OCI-M2 (cell line): Measurements from ENCODE around the gene THUMPD2.
"Not testable (repeated sequence)": the region's sequence is repeated elsewhere in the genome, so short reads cannot be mapped to it uniquely, and the experiment has no call there.

ENCODE experiments used
- DNase-seq: peaks from one replicate; lab custom pipeline; 2025; ENCODE audit not compliant: unreplicated experiment; lab: John Stamatoyannopoulos, UW

Gene THUMPD2

GRCh38 chr2:39778775-39779340 lies at the start of gene THUMPD2:
TSS of gene THUMPD2 (minus strand) at chr2:39779258. CDS start at chr2:39779239, 19 bp downstream.
- no peak for DNase-seq

DNA sequence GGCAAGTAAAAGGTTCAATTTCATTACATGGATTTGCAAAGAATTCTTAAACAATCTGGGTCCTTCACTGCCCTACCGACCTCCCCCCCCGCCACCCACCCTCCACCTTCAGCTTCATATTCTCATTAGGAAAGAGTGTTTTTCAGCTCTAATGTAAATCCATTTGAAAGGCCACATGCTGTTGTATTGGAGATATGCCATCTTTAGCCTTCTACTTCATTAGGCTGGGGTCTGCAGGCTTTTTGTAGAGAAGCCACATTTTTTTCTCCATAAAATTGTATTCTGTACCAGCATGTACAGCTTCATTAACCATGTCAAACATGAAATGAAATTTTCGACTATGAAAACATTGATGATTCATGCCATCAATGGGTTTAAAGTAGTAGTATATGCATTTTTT lies 42.8 kb upstream of the THUMPD2 start:
- no peak for DNase-seq

GRCh38 chr2:39816845-39817244 lies 37.8 kb upstream of the THUMPD2 start:
- no peak for DNase-seq

DNA sequence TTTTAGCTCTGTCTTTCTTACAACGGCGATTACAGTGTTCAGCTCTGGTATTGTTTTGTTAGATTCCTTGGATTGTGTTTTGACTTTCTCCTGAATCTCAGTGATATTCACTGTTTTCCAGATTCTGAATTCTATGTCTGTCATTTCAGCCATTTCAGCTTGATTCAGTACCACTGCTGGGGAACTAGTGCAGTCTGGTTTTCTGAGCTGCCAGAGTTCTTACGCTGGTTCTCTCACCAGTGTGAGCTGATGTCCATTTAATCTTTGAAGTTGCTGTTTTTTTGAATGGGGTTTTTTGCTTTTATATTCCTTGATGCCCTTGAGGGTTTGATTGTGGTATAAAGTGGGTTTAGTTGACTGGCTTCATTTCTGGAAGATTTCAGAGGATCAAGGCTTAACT lies 37.4 kb upstream of the THUMPD2 start:
- DNase-seq, result no peak

DNA sequence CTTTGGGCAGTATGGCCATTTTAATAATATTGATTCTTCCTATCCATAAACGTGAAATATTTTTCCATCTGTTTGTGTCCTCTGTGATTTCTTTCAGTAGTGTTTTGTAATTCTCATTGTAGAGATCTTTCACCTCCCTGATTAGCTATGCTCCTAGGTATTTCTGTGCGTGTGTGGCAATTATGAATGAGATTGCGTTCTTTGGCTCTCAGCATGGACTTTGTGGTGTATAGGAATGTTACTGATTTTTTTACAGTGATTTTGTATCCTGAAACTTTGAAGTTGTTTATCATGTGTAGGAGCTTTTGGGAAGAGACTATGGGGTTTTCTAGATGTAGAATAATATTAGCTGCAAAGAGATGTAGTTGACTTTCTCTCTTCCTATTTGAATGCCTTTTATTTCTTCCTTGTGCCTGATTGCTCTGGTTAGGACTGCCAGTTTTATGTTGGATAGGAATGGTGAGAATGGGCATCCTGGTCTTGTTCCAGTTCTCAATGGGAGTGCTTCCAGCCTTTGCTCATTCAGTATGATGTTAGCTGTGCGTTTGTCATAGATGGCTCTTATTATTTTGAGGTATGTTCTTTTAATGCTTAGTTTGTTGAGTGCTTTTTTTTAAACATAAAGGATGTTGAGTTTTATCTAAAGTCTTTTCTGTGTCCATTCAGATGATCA lies 27.0 kb upstream of the THUMPD2 start:
- no peak for DNase-seq

DNA sequence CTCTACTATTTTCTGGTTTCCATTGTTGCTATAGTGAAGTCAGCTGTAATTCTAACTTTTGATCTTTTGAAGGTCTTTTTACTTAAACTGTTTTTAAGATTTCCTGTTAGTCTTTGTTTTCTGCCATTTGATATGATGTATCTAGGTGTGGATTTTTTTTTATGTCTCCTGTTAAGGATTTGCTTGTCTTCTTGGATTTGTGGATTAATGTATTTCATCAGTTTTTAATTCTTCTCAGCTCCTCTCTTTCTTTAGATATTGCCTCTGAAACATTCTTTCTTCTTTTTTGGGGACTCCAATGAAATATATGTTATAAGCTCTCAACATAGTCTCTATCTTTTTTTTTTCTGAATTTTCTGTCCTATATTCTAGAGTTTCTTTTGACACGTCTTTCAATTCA lies 24.8 kb upstream of the THUMPD2 start:
- no peak for DNase-seq

GRCh38 chr2:39800752-39801151 lies 21.7 kb upstream of the THUMPD2 start:
- DNase-seq, result no peak

GRCh38 chr2:39796134-39796533 lies 17.1 kb upstream of the THUMPD2 start:
- no peak for DNase-seq

DNA sequence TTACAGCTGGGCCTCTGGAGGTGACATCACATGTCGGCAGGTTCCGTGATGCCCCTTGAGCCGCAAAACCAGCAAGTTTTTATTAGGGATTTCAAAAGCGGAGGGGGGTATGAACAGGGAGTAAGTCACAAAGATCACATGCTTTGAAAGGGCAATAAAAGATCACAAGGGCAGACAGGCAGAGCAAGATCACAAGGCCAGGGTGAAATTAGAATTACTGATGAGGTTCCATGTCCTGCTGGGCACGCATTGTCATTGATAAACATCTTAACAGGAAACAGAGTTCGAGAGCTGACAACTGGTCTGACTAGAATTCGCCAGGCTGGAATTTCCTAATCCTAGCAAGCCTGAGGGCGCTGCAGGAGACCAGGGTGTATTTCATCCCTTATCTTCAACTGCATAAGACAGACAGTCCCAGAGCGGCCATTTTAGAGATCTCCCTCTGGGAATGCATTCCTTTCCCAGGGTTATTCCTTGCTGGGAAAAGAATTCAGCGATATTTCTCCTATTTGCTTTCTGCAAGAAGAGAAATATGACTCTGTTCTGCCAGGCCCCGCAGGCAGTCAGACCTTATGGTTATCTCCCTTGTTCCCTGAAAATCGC lies 11.3 kb upstream of the THUMPD2 start:
- DNase-seq, result not testable (repeated sequence)

GRCh38 chr2:39787950-39788349 lies 8.9 kb upstream of the THUMPD2 start:
- DNase-seq, result no peak

- no peak for DNase-seq
Observed at GRCh38 chr2:39786761-39787522, 7.9 kb upstream of the THUMPD2 start.

GRCh38 chr2:39782591-39782990 lies 3.5 kb upstream of the THUMPD2 start:
- no peak for DNase-seq

GRCh38 chr2:39781697-39782096 lies 2.6 kb upstream of the THUMPD2 start:
- no peak for DNase-seq

GRCh38 chr2:39780825-39781600 lies 2.0 kb upstream of the THUMPD2 start:
- no peak for DNase-seq

- no peak for DNase-seq
Observed at GRCh38 chr2:39779927-39780326, 869 bp upstream of the THUMPD2 start.

DNA sequence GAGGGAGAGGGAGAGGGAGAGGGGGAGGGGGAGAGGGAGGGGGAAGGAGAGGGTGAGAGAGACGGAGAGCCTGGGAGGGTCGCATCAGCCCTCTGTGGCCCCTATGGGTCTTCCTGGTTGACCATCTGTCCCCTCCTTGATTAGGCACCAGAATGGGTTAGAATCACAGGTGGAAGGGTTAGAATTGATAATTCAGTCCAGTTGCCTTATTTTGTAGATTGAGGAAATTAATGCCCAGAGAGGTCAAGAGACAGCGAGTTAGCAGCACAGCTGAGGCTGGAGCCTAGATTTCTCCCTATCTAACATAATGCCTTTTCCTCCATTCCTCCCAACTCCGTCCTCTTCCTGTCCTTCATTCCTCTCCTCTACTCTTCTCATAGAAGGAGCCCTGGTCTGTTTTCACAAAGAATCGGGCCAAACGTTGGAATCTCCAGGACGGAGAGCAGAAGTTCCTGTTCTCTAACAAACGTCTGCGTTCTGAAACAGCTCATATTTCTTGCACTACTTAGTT lies 338 bp upstream of the THUMPD2 start:
- DNase-seq, result no peak

GRCh38 chr2:39778233-39778632 lies 825 bp downstream of the THUMPD2 start:
- DNase-seq, result no peak

DNA sequence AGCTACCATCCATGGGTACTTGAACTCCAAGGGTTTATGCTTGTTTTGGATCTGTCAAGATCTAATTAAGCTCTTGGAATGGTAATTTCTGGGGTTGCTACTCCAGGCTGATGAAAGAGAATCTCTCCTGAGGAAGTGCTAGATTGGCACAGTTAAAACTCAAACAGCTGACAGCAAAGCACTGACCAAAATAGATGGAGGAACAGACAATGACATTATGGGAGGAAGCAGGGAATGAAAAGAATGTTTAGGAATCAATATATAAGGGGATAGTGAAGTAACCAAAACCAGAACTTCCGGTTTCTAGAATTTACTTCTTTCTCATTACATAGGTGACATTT lies 6.3 kb downstream of the THUMPD2 start:
- DNase-seq, result no peak

- no peak for DNase-seq
Observed at GRCh38 chr2:39772086-39772811, 6.8 kb downstream of the THUMPD2 start.

DNA sequence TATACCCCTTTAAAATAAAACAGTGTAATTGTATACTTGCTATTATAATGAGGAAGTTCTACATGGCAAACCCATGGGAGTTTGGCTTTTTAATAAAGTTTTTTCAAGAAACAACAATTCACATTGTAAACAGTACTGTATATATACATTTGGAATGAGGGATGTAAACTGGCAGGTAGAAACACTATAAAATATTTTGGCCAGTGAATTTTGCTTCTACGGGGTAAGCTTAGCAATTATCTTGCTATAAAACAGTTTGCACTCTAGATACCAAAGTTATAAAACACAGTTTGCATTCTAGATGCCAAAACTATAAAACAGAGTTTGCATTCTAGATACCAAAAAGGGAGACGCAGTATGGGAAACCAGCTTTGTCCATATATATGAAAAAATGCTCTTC lies 16.6 kb downstream of the THUMPD2 start:
- DNase-seq, result no peak
